Measurements from ENCODE around the gene SERPINI2. TPM values are rescaled to one million over a fixed set of nuclear protein-coding genes. Genes with fewer than 3 reads are reported as not detected.

Gene SERPINI2
- not detected for total RNA-seq

- TF ChIP-seq POLR2A (IDR thresholded peaks at IDR 0.05) = no peak
- no peak for TF ChIP-seq CTCF (IDR thresholded peaks at IDR 0.05 in 4 of 5, conservative IDR thresholded peaks at IDR 0.05 in 1 of 5)
- intact Hi-C loops (cut with DNase I; ENCODE audit: low total_unique reads) = no loop called here
- no peak for ATAC-seq
Measured at GRCh38 chr3:167473863-167474262, at the start of gene SERPINI2. SERPINI2 (minus strand) TSS chr3:167474042; CDS start chr3:167471834, 2,208 bp downstream.

GRCh38 chr3:167521006-167521355 lies 47.1 kb upstream of the SERPINI2 start:
- DNase-seq (no peak), ATAC-seq (no peak)
- intact Hi-C loops (cut with DNase I; ENCODE audit: low total_unique reads) (no loop called here), in situ Hi-C loops (cut with MboI; ENCODE audit: low sequenced_read_pairs in 4 of 4) (no loop called here)
- TF ChIP-seq POLR2A (IDR thresholded peaks at IDR 0.05) = no peak
- no peak for TF ChIP-seq CTCF (IDR thresholded peaks at IDR 0.05 in 4 of 5, conservative IDR thresholded peaks at IDR 0.05 in 1 of 5)
- Histone ChIP-seq H3K36me3 (no peaks in the 10 kb centered on the region), H3K4me1 (no peaks in the 10 kb centered on the region), H3K27me3 (no peaks in the 10 kb centered on the region), H3K27ac (no peak overlapping the region), H3K4me3 (no peak overlapping the region), H3K9me3 (no peaks in the 10 kb centered on the region)

More at GRCh38 chr3:167473863-167474262, at the start of gene SERPINI2:
- no peak for DNase-seq
- Histone ChIP-seq H3K4me3 (no peak within 1 kb of the TSS), H3K27ac (no peak within 1 kb of the TSS), H3K36me3 (no peaks in the 10 kb centered on the region), H3K27me3 (no peaks in the 10 kb centered on the region), H3K9me3 (no peaks in the 10 kb centered on the region), H3K4me1 (no peaks in the 10 kb centered on the region)
- in situ Hi-C loops (cut with MboI; ENCODE audit: low sequenced_read_pairs in 4 of 4) = no loop called here

DNA sequence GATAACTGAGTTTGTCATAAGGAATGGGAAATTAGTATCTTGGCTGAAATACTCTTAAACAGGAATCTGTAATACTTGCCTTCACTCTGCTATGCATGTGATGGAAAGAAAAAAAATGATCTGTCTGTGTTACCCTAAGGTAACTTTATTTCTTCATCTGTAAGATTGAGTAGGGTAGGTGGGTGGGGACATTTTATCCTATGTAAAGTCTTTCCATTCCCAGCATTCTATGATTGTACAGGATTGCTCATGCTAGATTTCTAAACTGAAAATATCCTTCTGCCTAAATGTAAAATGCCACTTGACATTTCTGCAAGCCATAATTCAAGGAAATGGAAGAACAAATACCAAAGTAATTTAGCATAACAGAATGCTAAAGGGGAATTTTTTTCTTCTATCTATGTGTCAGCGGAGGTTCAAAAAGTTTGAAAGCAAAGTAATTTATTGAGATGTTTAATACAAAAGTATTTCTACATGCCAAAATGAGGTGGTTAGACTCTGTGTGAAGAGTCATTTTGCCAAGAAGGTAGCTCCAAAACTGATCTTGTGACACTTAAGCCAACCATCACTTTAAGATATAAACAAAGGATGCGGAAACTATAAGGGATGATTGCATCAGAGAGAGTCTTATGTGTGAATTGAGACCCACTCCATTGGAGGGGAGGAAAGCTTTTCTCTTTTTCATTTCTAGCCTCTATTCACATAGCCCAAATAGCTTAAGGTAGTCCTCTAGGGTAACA lies 46.6 kb upstream of the SERPINI2 start:
- no peaks in the 10 kb centered on the region for H3K36me3 ChIP-seq
- ATAC-seq = no peak
- no peaks in the 10 kb centered on the region for H3K9me3 ChIP-seq
- in situ Hi-C loops (cut with MboI; ENCODE audit: low sequenced_read_pairs in 4 of 4) = no loop called here
- H3K4me3 ChIP-seq = no peak overlapping the region
- H3K27ac ChIP-seq = no peak overlapping the region
- H3K4me1 ChIP-seq = no peaks in the 10 kb centered on the region
- no peak for DNase-seq
- H3K27me3 ChIP-seq = no peaks in the 10 kb centered on the region
- TF ChIP-seq POLR2A (IDR thresholded peaks at IDR 0.05) (no peak), CTCF (IDR thresholded peaks at IDR 0.05 in 4 of 5, conservative IDR thresholded peaks at IDR 0.05 in 1 of 5) (no peak)
- intact Hi-C loops (cut with DNase I; ENCODE audit: low total_unique reads) = no loop called here

- intact Hi-C loops (cut with DNase I; ENCODE audit: low total_unique reads) (no loop called here), in situ Hi-C loops (cut with MboI; ENCODE audit: low sequenced_read_pairs in 4 of 4) (no loop called here)
- no peak overlapping the region for H3K27ac ChIP-seq
- no peaks in the 10 kb centered on the region for H3K9me3 ChIP-seq
- no peaks in the 10 kb centered on the region for H3K36me3 ChIP-seq
- no peak overlapping the region for H3K4me3 ChIP-seq
- H3K27me3 ChIP-seq = no peaks in the 10 kb centered on the region
- no peak for ATAC-seq
- no peak for TF ChIP-seq CTCF (IDR thresholded peaks at IDR 0.05 in 4 of 5, conservative IDR thresholded peaks at IDR 0.05 in 1 of 5)
- no peak for TF ChIP-seq POLR2A (IDR thresholded peaks at IDR 0.05)
- DNase-seq = no peak
- no peaks in the 10 kb centered on the region for H3K4me1 ChIP-seq
Measured at GRCh38 chr3:167507954-167508353, 34.1 kb upstream of the SERPINI2 start.

GRCh38 chr3:167502401-167502800 lies 28.6 kb upstream of the SERPINI2 start:
- H3K27me3 ChIP-seq = no peaks in the 10 kb centered on the region
- ATAC-seq (no peak), DNase-seq (no peak)
- H3K9me3 ChIP-seq = no peaks in the 10 kb centered on the region
- no peak overlapping the region for H3K27ac ChIP-seq
- no peaks in the 10 kb centered on the region for H3K36me3 ChIP-seq
- TF ChIP-seq POLR2A (IDR thresholded peaks at IDR 0.05) (no peak), CTCF (IDR thresholded peaks at IDR 0.05 in 4 of 5, conservative IDR thresholded peaks at IDR 0.05 in 1 of 5) (no peak)
- in situ Hi-C loops (cut with MboI; ENCODE audit: low sequenced_read_pairs in 4 of 4) = no loop called here
- H3K4me3 ChIP-seq = no peak overlapping the region
- intact Hi-C loops (cut with DNase I; ENCODE audit: low total_unique reads) = no loop called here
- no peaks in the 10 kb centered on the region for H3K4me1 ChIP-seq
